GM19023 (cell line): ENCODE data around the gene CD300LD.
"Not testable (repeated sequence)": the region's sequence is repeated elsewhere in the genome, so short reads cannot be mapped to it uniquely, and the experiment has no call there.

Experiments
- ATAC-seq: cut with Tn5 transposase; IDR thresholded peaks from one replicate; pipeline ENCODE4 v1.9.1; 2021; ENCODE audit warnings: mild to moderate bottlenecking, moderate library complexity; ENCODE audit not compliant: unreplicated experiment

CD300LD gene

DNA sequence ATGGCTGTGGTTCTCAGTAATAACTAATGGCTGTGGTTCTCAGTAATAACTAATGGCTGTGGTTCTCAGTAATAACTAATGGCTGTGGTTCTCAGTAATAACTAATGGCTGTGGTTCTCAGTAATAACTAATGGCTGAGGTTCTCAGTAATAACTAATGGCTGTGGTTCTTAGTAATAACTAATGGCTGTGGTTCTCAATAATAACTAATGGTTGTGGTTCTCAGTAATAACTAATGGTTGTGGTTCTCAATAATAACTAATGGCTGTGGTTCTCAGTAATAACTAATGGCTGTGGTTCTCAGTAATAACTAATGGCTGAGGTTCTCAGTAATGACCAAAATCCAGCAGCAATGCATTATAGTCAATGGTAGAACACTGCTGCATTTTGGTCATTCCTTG, 18.4 kb downstream of the CD300LD start:
- ATAC-seq: not testable (repeated sequence)

- ATAC-seq: no peak
Measured at GRCh38 chr17:74573169-74573568, 18.9 kb downstream of the CD300LD start.

GRCh38 chr17:74571621-74572270, 20.3 kb downstream of the CD300LD start:
- ATAC-seq: no peak

- ATAC-seq: no peak
Measured at GRCh38 chr17:74569020-74570003, 22.8 kb downstream of the CD300LD start.

GRCh38 chr17:74568106-74568873, 23.8 kb downstream of the CD300LD start:
- no peak for ATAC-seq

DNA sequence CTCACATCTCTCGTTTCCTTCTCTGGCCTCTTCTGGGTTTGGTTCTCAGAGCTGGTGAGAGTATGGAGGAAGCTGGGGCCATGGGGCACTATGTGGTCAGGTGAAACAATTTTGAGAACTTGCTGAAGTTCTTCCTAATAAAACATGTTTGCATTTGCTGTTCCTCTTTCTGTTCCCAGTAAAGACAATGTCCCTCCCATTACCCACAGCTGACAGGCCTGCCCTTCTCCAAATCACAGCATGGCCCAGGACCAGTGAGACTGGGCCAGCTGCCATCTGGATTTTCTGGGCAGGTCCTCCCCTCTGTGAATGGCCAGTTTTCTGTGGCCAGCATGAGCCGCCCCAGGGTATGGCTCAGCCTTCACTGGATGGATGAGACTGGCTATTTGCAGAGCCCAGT, 24.7 kb downstream of the CD300LD start, which contains the start of gene CD300H:
CD300H (minus strand) TSS at position 113 of the 400 bp plus-strand sequence.
- no peak for ATAC-seq

DNA sequence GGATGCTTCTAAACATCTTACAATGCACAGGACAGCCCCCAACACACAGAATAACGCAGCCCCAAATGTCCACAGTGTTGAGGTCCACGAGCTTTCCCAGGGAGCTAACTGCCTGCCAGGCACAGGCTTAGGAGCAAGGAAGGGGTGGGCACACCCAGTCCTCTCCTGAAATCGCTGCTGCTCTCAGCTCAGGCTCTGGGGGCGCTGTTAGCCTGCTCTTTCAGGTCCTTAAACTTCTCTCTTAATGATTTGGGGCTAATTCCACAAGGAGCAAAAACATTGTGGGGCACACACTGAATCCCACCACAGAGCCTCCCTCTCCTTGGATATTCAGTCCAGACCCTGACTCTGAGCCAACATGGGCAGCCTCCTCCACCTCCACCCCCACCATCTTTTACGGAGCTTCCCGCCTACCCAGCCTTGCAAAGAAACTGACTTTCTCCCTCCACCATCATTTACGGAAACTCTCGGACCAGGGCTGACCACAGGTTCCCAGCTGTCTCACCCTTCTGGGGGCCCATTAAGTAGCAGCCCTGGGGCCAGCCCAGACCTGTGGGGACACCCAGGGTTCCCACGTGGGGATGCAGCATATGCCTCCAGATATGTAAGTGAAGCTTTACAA, 25.8 kb downstream of the CD300LD start:
- no peak for ATAC-seq

DNA sequence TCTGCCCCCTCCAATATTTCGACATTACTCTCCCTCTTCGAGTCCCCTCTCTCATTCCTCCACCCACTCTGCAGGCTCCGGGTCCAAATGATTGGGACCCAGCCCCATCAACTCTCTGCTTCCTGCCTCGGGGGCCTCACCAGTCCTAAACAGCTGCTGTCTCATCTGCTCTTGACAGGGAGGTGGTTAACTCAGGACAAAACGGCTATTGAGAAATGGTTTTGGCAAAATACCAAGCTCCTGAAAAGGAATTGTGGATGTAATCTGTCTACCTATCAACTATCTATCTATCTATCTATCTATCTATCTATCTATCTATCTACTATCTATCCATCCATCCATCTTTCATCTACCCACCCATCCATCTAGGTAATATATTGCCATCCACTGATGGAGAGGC, 27.0 kb downstream of the CD300LD start:
- no peak for ATAC-seq

DNA sequence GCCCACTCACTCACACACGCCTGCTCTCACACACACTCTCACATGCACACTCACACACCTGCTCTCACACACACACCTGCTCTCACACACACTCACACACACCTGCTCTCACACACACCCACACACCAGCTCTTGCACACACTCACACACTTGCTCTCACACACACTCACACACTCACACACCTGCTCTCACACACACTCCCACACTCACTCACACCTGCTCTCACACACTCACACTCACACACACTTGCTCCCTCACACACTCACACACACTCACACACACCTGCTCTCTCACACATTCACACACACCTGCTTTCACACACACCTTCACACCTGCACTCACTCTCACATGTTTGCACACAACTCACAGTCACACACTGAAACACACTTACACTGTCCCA, 28.7 kb downstream of the CD300LD start:
- ATAC-seq: no peak

DNA sequence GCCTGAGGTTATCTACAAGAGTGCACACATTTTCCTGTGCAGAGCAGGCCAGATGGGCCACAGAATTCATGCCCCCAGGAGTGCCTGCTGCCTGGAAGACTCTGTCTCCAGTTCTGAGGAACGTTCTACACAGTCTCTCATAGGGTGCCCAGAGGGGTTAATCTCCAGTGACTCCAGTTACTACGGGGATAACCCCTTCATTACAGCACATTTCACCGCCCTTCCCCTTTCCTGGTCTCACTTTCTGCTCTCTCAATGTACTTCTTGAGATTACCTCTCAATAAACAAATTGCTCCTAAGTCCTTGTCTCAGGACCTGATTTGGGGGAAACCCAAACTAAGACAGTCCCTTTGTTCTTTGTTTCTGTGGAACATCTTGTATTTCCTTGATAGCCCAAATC, 30.5 kb downstream of the CD300LD start:
- no peak for ATAC-seq

DNA sequence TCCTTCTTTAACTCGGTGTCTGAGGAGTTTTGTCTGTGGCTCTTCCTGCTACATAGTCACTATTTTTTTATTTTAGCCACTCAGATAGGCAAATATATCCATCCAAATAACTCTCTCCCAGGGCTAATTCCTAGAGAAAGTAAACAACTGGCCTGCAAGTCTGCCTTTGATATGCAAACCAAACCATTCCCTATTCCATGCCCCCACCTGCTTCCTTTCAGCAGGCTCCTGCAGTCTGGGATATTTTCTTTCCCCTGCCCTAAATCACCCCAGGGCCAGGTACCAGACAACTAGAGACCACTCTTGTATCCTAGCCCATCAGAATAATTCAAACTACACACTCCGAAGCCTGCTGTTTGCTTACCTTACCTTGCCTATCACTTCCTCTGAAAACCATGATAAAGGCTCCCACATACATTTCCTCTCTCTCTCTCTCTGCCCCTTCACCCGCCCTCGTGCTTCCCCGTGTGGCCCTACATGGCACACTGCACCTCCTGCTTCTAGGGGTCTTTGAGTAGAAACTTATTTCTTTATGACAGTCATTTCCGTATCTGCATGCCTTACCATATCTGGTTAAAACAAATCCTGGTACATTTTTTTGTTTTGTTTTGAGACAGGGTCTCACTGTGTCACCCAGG, 33.1 kb downstream of the CD300LD start:
- ATAC-seq: no peak

DNA sequence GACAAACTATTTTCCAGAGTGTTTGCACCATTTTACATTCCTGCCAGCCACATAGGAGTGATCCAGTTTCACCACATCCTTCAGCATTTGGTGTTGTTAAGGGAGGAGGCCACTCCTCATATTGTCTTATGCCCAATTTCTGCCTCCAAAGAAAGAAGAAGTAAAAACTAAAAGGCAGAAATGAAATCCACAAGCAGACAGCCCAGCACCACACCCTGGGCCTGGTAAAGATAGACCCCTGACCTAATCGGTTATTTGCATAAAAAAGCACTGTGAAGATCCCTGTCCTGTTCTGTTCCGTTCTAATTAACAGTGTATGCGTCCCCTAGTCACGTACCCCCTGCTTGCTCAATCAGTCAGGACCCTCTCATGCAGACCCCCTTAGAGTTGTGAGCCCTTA, 33.7 kb downstream of the CD300LD start:
- not testable (repeated sequence) for ATAC-seq

GRCh38 chr17:74555427-74555940, 36.6 kb downstream of the CD300LD start:
- no peak for ATAC-seq

DNA sequence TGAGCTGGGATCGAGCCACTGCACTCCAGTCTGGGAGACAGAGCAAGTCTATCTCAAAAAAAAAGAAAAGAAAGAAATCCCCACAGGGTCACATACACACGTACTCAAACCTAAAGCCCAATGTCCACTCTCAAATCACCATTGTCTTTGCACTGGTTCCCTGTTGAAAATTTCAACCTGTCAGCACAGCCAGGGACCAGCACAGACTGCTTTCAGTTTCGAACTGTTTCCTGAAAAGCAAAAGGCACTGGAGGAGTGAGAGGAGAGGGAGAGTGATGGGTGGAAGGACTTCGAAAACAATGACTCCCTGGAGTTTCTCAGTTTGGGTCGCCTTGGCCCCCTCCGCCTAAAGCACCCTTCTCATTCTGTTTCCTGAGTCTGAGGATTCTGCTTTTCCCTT, 37.2 kb downstream of the CD300LD start:
- no peak for ATAC-seq

DNA sequence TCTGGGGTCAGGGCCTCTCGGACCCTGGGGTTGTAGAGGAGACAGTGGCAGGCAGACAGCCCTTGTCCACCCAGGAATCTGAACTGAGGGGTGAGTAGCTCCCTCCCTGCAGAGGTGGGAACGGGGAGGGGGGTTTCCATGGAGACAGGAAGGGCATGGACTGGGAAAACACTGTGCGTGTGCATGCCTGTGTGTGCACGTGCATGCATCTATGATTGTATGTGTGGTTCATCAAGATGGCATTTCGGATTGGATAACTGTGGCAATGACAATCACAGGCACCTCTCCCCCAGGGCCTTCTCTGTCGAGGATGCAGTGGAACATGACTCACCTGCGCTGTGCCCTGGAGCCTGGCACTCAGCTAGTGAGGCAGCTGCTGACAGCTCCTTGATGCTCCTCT, 40.0 kb downstream of the CD300LD start:
- ATAC-seq: no peak

DNA sequence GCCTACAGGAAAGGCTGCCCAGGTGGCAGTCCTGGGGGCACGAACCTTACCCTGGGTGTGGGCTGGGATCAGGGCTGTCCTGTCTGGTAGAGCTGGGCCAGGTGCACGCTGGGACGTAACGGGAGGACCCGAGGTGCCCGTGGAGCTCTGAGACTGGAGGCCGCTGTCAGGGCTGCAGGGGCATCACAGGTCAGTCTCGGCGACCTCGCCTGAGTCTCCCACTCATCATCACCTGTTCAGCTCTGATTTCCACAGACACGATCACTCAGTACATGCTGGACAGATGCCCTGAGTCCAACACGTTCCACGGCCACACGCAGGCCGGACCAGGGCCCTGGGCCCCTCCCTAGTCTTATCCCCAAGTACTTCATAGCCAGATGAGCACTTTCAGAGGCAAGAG, 41.5 kb downstream of the CD300LD start:
- ATAC-seq: no peak

DNA sequence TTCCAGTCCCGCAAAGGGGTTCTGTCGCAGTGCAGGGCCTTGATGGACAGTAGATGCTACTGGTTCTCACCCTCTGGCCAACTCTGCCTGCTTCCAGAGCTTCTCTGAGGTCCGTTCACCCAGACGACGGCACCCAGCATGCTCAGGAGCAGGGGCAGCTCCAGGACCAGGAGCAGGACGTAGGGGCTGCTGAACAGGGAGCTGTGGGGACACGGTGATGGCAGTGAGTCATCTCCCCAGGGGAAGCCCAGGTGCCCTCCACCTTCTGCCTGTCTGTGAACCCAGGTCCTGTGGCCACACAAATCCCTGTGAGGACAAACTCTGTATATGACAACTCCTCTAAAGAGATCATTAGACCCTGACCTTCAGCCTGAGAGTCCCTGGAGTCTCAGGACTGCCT, 42.7 kb downstream of the CD300LD start:
- ATAC-seq: no peak

DNA sequence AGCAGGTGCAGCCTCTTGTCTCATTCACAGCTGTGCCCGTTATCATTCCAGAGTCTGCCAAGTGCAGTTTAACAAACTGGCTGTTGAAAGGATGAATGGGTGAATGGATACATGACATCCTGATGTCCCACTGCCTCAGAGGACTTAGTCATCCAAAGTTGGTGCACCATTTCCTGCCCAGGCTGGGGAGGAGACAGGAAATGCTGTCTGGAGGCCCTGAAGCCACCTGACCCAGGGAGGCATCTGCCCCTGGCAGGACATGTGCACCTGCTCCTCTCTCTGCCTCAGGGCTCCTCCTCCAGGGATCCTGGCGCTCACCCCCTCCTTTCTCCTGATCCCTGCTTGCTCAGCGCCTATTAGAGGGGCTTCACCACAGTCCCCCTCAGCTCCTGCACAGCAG, 44.3 kb downstream of the CD300LD start:
- ATAC-seq: no peak

- no peak for ATAC-seq
Measured at GRCh38 chr17:74547264-74547663, 44.8 kb downstream of the CD300LD start.

GRCh38 chr17:74546586-74546985, 45.5 kb downstream of the CD300LD start:
- ATAC-seq: no peak
